Natural killer cell (primary cell): ENCODE results near the gene UMAD1. TPM values are rescaled to one million over a fixed set of nuclear protein-coding genes. Genes with fewer than 3 reads are reported as not detected.

ENCODE experiments used
- ATAC-seq, 3 donors: fragments of 150-1000 bp in 2 of 3; fragments of 200-7000 bp in 1 of 3; cut with Tn5 transposase; 1 replicate in 1 of 3; 2 replicates in 2 of 3; pipeline ENCODE4 v1.10.0; 2021; ENCODE audit warnings: mild to moderate bottlenecking in 2 of 3, moderate library complexity in 2 of 3
- DNase-seq, 2 donors: peaks; one replicate each; pipeline versions ENCODE4 v3.0.0 to v3.0.0-alpha.2; 2013 to 2021; ENCODE audit warnings: mixed read lengths in 1 of 2
- H3K27ac ChIP-seq: one replicate; pipeline ENCODE4 v1.5.1; 2013; ENCODE audit warnings: mild to moderate bottlenecking, low read length
- H3K27me3 ChIP-seq: one replicate; pipeline ENCODE4 v1.6.1; 2013; ENCODE audit warnings: low read length; ENCODE audit not compliant: control insufficient read depth, insufficient read depth
- H3K36me3 ChIP-seq: one replicate; pipeline ENCODE4 v1.6.1; 2013; ENCODE audit warnings: low read length; ENCODE audit not compliant: control insufficient read depth, insufficient read depth
- H3K4me1 ChIP-seq: one replicate; pipeline ENCODE4 v1.6.1; 2013; ENCODE audit warnings: low read length; ENCODE audit not compliant: control insufficient read depth, insufficient read depth
- H3K4me3 ChIP-seq: one replicate; pipeline ENCODE4 v1.5.1; 2013; ENCODE audit warnings: low read length
- H3K9me3 ChIP-seq: one replicate; pipeline ENCODE4 v1.6.1; 2013; ENCODE audit warnings: low read length; ENCODE audit not compliant: control insufficient read depth, insufficient read depth
- H3K27ac Mint-ChIP-seq, 2 donors: one replicate each; pipeline ENCODE4 v1.8.0; 2022; ENCODE audit warnings: mild to moderate bottlenecking in 2 of 2, mixed read lengths in 2 of 2, moderate library complexity in 1 of 2
- H3K27me3 Mint-ChIP-seq, 2 donors: one replicate each; pipeline ENCODE4 v1.8.0; 2022; ENCODE audit warnings: low read depth in 2 of 2, mixed read lengths in 2 of 2
- H3K36me3 Mint-ChIP-seq: one replicate; pipeline ENCODE4 v1.8.0; 2022; ENCODE audit warnings: mixed read lengths
- H3K4me1 Mint-ChIP-seq, 2 donors: one replicate each; pipeline ENCODE4 v1.8.0; 2022; ENCODE audit warnings: mixed read lengths in 2 of 2
- H3K4me3 Mint-ChIP-seq: one replicate; pipeline ENCODE4 v1.8.0; 2022; ENCODE audit warnings: mild to moderate bottlenecking, moderate library complexity, mixed read lengths
- H3K9me3 Mint-ChIP-seq, 2 donors: one replicate each; pipeline ENCODE4 v1.8.0; 2022; ENCODE audit warnings: mixed read lengths in 2 of 2
- WGBS: methylation state at CpG from one replicate; pipeline ENCODE4 v1.1.7; 2013; ENCODE audit warnings: missing lambda C conversion rate; ENCODE audit not compliant: insufficient coverage; 5-methylcytosine and 5-hydroxymethylcytosine counted together
- intact Hi-C: fragments of 100-400 bp; cut with micrococcal nuclease; formaldehyde crosslinking; loops from one replicate; pipeline ENCODE4 v1.14.2; 2022
- total RNA-seq, 4 donors: library from RNA; stranded (reverse); fragments of 120-200 nt in 1 of 4; gene quantifications; one replicate each; pipeline versions ENCODE4 v1.2.3 to v1.2.4, GENCODE V29; 2013 to 2022
- TF ChIP-seq, protein P1 (sequence below): fragments of 200-600 bp; IDR thresholded peaks from one replicate; pipeline ENCODE4 v1.8.0; 2022; ENCODE audit warnings: antibody characterized with exemption

UMAD1 gene
- total RNA-seq, 3 donors from 2014 or later (not counting 1 experiment from before 2014, with no cell fraction given): 12.3 to 16.5 (median 14.6) TPM

DNA sequence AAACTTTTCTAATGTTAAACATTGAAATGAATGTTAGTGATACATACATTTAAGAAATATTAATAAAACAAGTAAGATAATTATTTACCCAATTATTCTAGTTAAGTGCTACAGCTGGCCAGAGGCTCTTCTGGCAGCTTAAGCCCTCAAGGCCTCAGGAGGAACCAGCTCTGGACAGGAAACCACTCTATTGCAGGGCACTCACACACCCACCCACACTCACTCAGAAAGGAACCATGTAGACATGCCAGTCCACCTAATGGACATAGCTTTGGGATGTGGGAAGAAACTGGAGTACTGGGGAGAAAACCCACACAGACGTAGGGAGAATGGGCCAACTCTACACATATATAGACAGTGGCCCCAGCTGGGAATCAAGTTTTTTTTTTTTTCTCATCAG lies 28.2 kb downstream of the UMAD1 start:
- Histone ChIP-seq H3K4me3 (no peak overlapping the region), H3K36me3 (no peaks in the 10 kb centered on the region), H3K4me1 (no peaks in the 10 kb centered on the region), H3K27me3 (no peaks in the 10 kb centered on the region), H3K27ac (no peak overlapping the region), H3K9me3 (no peaks in the 10 kb centered on the region)
- peak in 1 of 3 donors; percentile 53 for ATAC-seq
- Mint-ChIP-seq H3K9me3 (no peaks in the 10 kb centered on the region), H3K4me3 (no peak overlapping the region), H3K4me1 (peaks cover 13 to 26% of the 10 kb centered on the region in 2 donors), H3K36me3 (no peaks in the 10 kb centered on the region), H3K27me3 (no peaks in the 10 kb centered on the region), H3K27ac (no peak overlapping the region)
- intact Hi-C loops: no loop called here
- TF ChIP-seq, protein P1, sequence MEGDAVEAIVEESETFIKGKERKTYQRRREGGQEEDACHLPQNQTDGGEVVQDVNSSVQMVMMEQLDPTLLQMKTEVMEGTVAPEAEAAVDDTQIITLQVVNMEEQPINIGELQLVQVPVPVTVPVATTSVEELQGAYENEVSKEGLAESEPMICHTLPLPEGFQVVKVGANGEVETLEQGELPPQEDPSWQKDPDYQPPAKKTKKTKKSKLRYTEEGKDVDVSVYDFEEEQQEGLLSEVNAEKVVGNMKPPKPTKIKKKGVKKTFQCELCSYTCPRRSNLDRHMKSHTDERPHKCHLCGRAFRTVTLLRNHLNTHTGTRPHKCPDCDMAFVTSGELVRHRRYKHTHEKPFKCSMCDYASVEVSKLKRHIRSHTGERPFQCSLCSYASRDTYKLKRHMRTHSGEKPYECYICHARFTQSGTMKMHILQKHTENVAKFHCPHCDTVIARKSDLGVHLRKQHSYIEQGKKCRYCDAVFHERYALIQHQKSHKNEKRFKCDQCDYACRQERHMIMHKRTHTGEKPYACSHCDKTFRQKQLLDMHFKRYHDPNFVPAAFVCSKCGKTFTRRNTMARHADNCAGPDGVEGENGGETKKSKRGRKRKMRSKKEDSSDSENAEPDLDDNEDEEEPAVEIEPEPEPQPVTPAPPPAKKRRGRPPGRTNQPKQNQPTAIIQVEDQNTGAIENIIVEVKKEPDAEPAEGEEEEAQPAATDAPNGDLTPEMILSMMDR: no peak
- WGBS: no CpG with 5 or more reads among the region's 1 CpG
- DNase-seq: no peak

DNA sequence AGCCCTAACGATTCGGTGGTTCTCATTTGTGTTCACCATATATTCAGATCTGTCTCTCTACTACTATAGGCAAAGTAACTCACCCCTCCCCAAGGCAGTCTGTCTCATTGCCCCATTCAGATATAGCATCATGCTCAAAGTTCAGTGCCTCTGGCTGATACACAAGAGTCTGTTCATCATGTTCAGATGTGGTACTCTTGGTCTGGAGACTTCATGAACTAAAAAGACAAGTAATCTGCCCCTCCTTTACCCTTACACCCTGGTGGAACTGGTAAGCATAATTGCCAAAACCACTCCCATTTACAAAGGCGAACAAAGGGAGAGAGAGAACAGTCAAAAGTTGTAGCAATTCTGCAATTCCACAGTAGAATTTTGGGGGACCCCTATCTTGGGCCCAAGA lies 29.9 kb downstream of the UMAD1 start:
- Mint-ChIP-seq H3K4me3 (no peak overlapping the region), H3K4me1 (peaks cover 11 to 20% of the 10 kb centered on the region in 2 donors), H3K9me3 (no peaks in the 10 kb centered on the region), H3K27me3 (no peaks in the 10 kb centered on the region), H3K27ac (no peak overlapping the region), H3K36me3 (no peaks in the 10 kb centered on the region)
- intact Hi-C loops: no loop called here
- TF ChIP-seq, protein P1: no peak
- H3K4me1 ChIP-seq: no peaks in the 10 kb centered on the region
- H3K36me3 ChIP-seq: no peaks in the 10 kb centered on the region
- no peak overlapping the region for H3K27ac ChIP-seq
- 95% methylated on average over 3 of the region's 3 CpGs for WGBS
- peak in 1 of 2 donors; percentile 9 for DNase-seq
- no peak overlapping the region for H3K4me3 ChIP-seq
- ATAC-seq: no peak
- no peaks in the 10 kb centered on the region for H3K27me3 ChIP-seq
- no peaks in the 10 kb centered on the region for H3K9me3 ChIP-seq

DNA sequence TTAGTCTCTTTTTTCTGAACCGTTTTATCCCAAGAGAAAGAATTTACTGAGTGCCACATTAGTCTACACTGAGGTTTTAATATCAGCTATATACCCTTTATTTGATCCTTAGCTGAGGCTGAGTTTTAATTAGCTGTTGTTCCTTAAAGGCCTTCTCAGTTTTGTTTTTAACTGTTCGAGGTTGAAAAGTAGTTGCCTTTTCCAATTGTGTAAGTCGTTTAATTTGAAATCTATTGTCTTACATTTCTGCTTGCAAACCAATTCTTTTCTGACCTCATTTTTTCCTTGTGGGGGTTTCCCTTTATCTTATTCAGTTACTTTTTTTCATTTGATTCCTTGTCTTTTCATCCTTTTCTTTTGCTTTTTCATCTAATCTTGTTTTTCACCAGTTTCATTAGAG lies 30.8 kb downstream of the UMAD1 start:
- Histone ChIP-seq H3K4me1 (no peaks in the 10 kb centered on the region), H3K27ac (no peak overlapping the region), H3K9me3 (no peaks in the 10 kb centered on the region), H3K27me3 (no peaks in the 10 kb centered on the region), H3K36me3 (no peaks in the 10 kb centered on the region), H3K4me3 (no peak overlapping the region)
- ATAC-seq (no peak), DNase-seq (no peak)
- no peak overlapping the region for H3K4me3 Mint-ChIP-seq
- H3K9me3 Mint-ChIP-seq: no peaks in the 10 kb centered on the region
- WGBS: 80% methylated on average over 1 of the region's 3 CpGs
- TF ChIP-seq, protein P1: no peak
- no peaks in the 10 kb centered on the region for H3K27me3 Mint-ChIP-seq
- intact Hi-C loops: no loop called here
- peaks cover 8 to 25% of the 10 kb centered on the region in 2 donors for H3K4me1 Mint-ChIP-seq
- H3K36me3 Mint-ChIP-seq: no peaks in the 10 kb centered on the region
- no peak overlapping the region for H3K27ac Mint-ChIP-seq

DNA sequence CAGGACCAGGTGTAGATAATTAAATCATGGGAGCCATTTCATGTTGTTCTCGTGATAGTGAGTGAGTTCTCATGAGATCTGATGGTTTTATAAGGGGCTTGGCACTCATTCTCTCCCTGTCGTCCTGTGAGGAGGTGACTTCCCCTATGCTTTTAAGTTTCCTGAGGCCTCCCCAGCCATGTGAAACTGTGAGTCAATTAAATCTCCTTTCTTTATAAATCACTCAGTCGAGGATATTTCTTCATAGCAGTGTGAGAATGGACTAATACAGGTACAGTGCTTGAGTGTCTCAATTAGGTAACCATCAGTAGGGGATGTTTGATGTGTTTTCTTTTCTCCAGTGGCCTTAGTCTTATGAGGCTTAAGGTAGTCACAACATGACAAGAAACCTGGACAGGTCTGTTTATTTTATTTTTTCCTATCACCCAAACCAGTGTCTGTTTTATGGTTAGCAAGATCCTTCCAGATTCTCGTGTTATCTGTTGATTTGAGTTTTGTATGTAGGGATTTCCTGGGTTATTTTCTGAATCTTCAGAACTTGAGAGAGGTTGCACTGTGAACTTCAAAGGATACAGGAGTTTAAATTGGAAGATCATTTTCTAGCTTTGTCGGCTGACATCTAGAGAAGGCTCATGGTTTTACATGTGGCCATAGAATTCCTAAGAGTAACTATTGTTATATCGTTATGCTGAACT lies 32.1 kb downstream of the UMAD1 start:
- peaks cover under 1% of the 10 kb centered on the region for H3K9me3 ChIP-seq
- Mint-ChIP-seq H3K27me3 (no peaks in the 10 kb centered on the region), H3K4me3 (no peak overlapping the region), H3K4me1 (peaks cover 8 to 25% of the 10 kb centered on the region in 2 donors), H3K27ac (no peak overlapping the region), H3K9me3 (no peaks in the 10 kb centered on the region), H3K36me3 (no peaks in the 10 kb centered on the region)
- H3K36me3 ChIP-seq: no peaks in the 10 kb centered on the region
- intact Hi-C loops: no loop called here
- TF ChIP-seq, protein P1: no peak
- H3K4me3 ChIP-seq: no peak overlapping the region
- no peak overlapping the region for H3K27ac ChIP-seq
- no peak for DNase-seq
- ATAC-seq: no peak
- WGBS: 78% methylated on average over 6 of the region's 6 CpGs
- H3K27me3 ChIP-seq: no peaks in the 10 kb centered on the region
- no peaks in the 10 kb centered on the region for H3K4me1 ChIP-seq
